Esophagus muscularis mucosa (tissue), 4 donors: ENCODE results near the gene TRAPPC14.
"Not testable (repeated sequence)": the region's sequence is repeated elsewhere in the genome, so short reads cannot be mapped to it uniquely, and the experiment has no call there.

Experiments used
- CTCF ChIP-seq, 3 experiments: fragments of 200-600 bp in 2 of 3; fragments of 450-650 bp in 1 of 3; sonication (generic) in 2 of 3; IDR thresholded peaks; one replicate each; pipeline ENCODE4 v1.5.1; 2017 to 2019; ENCODE audit warnings: antibody characterized with exemption in 3 of 3, mild to moderate bottlenecking in 2 of 3, moderate library complexity in 1 of 3
- EP300 ChIP-seq: sonication (generic); formaldehyde crosslinking; IDR thresholded peaks from one replicate; pipeline ENCODE4 v1.6.1; 2017; ENCODE audit warnings: antibody characterized with exemption
- POLR2A ChIP-seq: fragments of 450-650 bp; IDR thresholded peaks from one replicate; pipeline ENCODE4 v1.6.1; 2017; ENCODE audit warnings: antibody characterized with exemption, moderate library complexity, mild to moderate bottlenecking, low read depth
- POLR2AphosphoS5 ChIP-seq, 2 donors: sonication (generic); formaldehyde crosslinking; IDR thresholded peaks; one replicate each; pipeline ENCODE4 v1.6.1; 2017; ENCODE audit warnings: antibody characterized with exemption in 2 of 2

DNA sequence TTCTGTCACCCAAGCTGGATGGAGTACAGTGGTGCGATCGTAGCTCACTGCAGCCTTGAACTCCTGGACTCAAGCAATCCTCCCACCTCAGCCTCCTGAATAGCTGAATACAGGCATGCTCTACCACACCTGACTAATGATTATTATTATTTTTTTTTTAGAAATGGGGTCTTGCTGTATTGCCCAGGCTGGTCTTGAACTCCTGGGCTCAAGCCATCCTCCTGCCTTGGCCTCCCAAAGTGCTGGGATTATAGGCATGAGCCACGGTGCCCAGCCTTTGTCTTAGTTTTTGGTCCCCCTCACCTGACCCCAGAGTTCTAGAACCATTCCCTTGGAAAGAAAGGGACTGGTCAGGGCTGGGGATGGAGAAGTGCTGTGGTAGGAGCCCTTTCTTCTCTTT is 21.6 kb upstream of the TRAPPC14 start:
- not testable (repeated sequence) for TF ChIP-seq CTCF (IDR thresholded peaks at IDR 0.05); POLR2A; EP300; POLR2AphosphoS5 (IDR thresholded peaks at IDR 0.05)
